OCI-LY1 (cell line): ENCODE data around the gene ADGRG1.

ENCODE experiments used
- H2AFZ ChIP-seq: fragments of 200-600 bp; sonication (generic), shearing (Covaris generic); 2 replicates; pipeline ENCODE4 v1.6.0; 2014; ENCODE audit warnings: antibody characterized with exemption, mild to moderate bottlenecking, low read length
- H3F3A ChIP-seq: fragments of 200-600 bp; sonication (generic), shearing (Covaris generic); 2 replicates; pipeline ENCODE4 v1.6.0; 2014; ENCODE audit warnings: mild to moderate bottlenecking, antibody characterized with exemption, low read length, moderate library complexity; ENCODE audit not compliant: insufficient read depth
- H3K27ac ChIP-seq: fragments of 200-600 bp; sonication (generic); 2 replicates; pipeline ENCODE4 v1.5.1; 2014; ENCODE audit warnings: low read length, mixed run types, mild to moderate bottlenecking, low read depth; ENCODE audit not compliant: poor library complexity, severe bottlenecking
- H3K27me3 ChIP-seq: fragments of 200-600 bp; sonication (generic); 2 replicates; pipeline ENCODE4 v1.6.0; 2014; ENCODE audit warnings: antibody characterized with exemption, mild to moderate bottlenecking, low read length, moderate library complexity; ENCODE audit not compliant: insufficient read depth
- H3K36me3 ChIP-seq: fragments of 200-600 bp; sonication (generic); 2 replicates; pipeline ENCODE4 v1.6.1; 2014; ENCODE audit warnings: mild to moderate bottlenecking, antibody characterized with exemption, low read length, moderate library complexity, mixed read lengths; ENCODE audit not compliant: insufficient read depth
- H3K4me1 ChIP-seq: fragments of 200-600 bp; sonication (generic); 2 replicates; pipeline ENCODE4 v1.5.1; 2014; ENCODE audit warnings: mild to moderate bottlenecking, low read length, moderate library complexity; ENCODE audit not compliant: insufficient read depth, severe bottlenecking
- H3K4me2 ChIP-seq: fragments of 200-600 bp; sonication (generic), shearing (Covaris generic); 2 replicates; pipeline ENCODE4 v1.6.1; 2014; ENCODE audit warnings: low read length
- H3K4me3 ChIP-seq: fragments of 200-600 bp; sonication (generic); 2 replicates; pipeline ENCODE4 v1.5.1; 2014; ENCODE audit warnings: low read length, low read depth, mild to moderate bottlenecking, mixed read lengths; ENCODE audit not compliant: poor library complexity, severe bottlenecking
- H3K79me2 ChIP-seq: fragments of 200-600 bp; shearing (Covaris generic); 2 replicates; pipeline ENCODE4 v1.6.1; 2016; ENCODE audit warnings: mixed run types, low read length, mixed read lengths; ENCODE audit not compliant: insufficient read depth
- H3K9ac ChIP-seq: fragments of 200-600 bp; sonication (generic), shearing (Covaris generic); 2 replicates; pipeline ENCODE4 v1.6.1; 2014; ENCODE audit warnings: mild to moderate bottlenecking, low read length, mixed read lengths
- H3K9me2 ChIP-seq: fragments of 200-600 bp; sonication (generic), shearing (Covaris generic); 2 replicates; pipeline ENCODE4 v1.6.1; 2014; ENCODE audit warnings: low read depth, mild to moderate bottlenecking, low read length, mixed read lengths
- H3K9me3 ChIP-seq: fragments of 200-600 bp; shearing (Covaris generic); 2 replicates; pipeline ENCODE4 v1.6.1; 2014; ENCODE audit warnings: low read length, mixed read lengths
- H4K20me1 ChIP-seq: fragments of 200-600 bp; sonication (generic), shearing (Covaris generic); 2 replicates; pipeline ENCODE4 v1.6.0; 2016; ENCODE audit warnings: mild to moderate bottlenecking, low read length; ENCODE audit not compliant: insufficient read depth
- EZH2 ChIP-seq: fragments of 200-600 bp; sonication (generic), shearing (Covaris generic); IDR thresholded peaks from 2 replicates; pipeline ENCODE4 v1.8.0; 2017; ENCODE audit warnings: borderline replicate concordance, mixed run types, mild to moderate bottlenecking, antibody characterized with exemption, low read length, moderate library complexity, mixed read lengths
- TF ChIP-seq, protein P1 (sequence below): fragments of 200-600 bp; sonication (generic), shearing (Covaris generic); IDR thresholded peaks from 2 replicates; pipeline ENCODE4 v1.5.1; 2017; ENCODE audit warnings: mild to moderate bottlenecking, antibody characterized with exemption, low read length, moderate library complexity, mixed read lengths

The ADGRG1 gene

DNA sequence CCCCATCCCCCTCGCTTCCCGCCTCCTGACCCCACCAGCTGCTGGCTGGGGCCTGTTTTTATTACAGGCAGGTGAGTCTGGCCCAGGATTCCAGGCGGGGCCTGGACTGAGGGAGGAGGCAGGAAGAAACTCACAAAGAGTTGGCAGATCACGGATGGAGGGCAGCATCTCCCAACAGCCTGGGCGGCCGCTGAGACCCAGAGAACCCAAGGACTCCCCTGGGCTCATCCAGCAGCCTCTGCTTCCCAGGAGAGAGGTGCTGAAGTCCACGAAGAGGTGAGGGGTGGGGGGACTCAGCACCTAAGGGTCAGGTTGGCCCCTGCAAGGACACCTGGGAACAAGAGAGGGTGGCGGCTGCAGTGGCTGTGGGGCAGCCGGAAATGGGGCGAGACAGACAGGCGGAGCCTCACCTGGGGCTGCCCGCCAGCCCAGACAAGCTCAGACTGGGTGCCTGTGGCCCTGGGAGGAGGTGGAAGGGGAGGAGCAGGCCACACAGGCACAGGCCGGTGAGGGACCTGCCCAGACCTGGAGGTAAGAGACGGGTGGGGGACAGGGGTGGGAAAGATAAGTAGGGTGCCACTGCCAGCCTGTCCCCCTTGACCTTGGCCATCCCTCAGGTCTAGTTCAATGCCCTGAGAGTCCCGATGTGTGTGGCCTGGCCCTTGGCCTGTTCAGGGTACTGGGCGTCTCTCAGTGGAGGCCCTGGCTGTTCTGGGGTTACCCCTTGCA, 8.7 kb upstream of the ADGRG1 start:
- Histone ChIP-seq H3F3A (no peaks in the 10 kb centered on the region), H3K9ac (no peak overlapping the region), H4K20me1 (no peaks in the 10 kb centered on the region), H3K27me3 (peaks cover 4% of the 10 kb centered on the region; the same call in 1 of the 2 replicates), H3K4me3 (no peak overlapping the region), H3K79me2 (no peaks in the 10 kb centered on the region), H2AFZ (no peak overlapping the region), H3K36me3 (no peaks in the 10 kb centered on the region), H3K27ac (no peak overlapping the region), H3K9me3 (no peaks in the 10 kb centered on the region), H3K4me2 (no peak overlapping the region), H3K9me2 (no peaks in the 10 kb centered on the region), H3K4me1 (no peaks in the 10 kb centered on the region)
- no peak for TF ChIP-seq EZH2
- TF ChIP-seq, protein P1, sequence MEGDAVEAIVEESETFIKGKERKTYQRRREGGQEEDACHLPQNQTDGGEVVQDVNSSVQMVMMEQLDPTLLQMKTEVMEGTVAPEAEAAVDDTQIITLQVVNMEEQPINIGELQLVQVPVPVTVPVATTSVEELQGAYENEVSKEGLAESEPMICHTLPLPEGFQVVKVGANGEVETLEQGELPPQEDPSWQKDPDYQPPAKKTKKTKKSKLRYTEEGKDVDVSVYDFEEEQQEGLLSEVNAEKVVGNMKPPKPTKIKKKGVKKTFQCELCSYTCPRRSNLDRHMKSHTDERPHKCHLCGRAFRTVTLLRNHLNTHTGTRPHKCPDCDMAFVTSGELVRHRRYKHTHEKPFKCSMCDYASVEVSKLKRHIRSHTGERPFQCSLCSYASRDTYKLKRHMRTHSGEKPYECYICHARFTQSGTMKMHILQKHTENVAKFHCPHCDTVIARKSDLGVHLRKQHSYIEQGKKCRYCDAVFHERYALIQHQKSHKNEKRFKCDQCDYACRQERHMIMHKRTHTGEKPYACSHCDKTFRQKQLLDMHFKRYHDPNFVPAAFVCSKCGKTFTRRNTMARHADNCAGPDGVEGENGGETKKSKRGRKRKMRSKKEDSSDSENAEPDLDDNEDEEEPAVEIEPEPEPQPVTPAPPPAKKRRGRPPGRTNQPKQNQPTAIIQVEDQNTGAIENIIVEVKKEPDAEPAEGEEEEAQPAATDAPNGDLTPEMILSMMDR, result no peak

DNA sequence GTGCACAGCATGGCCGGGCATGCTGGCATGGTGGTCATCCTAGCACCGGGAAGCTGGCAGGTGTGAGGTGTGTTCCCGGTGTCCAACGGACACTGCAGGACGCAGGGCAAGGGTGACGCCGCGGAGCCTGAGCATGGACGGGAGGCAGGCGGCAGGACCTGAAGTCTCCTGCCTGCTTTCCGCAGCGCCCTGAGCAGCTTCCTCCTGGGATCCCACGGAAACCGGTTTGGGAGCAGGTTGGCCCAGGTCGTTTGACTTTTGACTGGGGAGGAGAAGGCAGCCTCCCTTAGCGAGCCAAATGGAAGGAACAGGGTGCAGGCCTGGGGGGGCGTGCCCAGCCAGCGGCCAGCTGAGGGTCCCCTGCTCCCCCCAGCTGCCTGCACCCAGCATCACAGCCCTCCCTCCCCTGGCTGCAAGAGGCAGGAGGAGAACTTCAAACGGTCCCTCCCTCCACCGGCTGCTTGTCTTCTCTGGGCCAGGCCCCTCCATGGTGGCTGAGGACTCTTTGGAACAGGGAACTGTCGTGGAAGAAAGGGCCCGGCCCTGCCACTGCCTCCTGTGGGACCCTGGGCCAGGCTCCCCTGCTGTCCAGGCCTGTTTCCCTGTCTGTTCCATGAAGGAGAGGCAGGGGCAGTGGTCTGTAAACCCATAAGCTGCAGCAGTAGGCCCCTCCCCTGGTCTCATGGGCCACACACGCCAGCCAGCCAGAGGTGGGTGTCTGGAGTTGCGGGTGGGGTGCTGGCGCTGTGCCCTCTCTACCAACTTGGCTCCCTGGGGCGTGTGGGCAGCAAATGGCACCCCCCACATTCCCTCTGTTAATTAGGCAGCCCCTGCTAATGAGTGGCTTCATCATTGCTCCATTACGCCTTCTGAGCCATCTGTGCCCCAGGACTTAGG, 7.8 kb upstream of the ADGRG1 start:
- H3K36me3 ChIP-seq, result no peaks in the 10 kb centered on the region
- no peak for TF ChIP-seq EZH2
- TF ChIP-seq, protein P1, result no peak
- H3K27me3 ChIP-seq, result peaks cover 4% of the 10 kb centered on the region; the same call in 1 of the 2 replicates
- H3K9ac ChIP-seq, result no peak overlapping the region
- H4K20me1 ChIP-seq, result no peaks in the 10 kb centered on the region
- no peak overlapping the region for H3K4me3 ChIP-seq
- H3K79me2 ChIP-seq, result no peaks in the 10 kb centered on the region
- H3K9me2 ChIP-seq, result no peaks in the 10 kb centered on the region
- H3K9me3 ChIP-seq, result no peaks in the 10 kb centered on the region
- no peak overlapping the region for H2AFZ ChIP-seq
- H3F3A ChIP-seq, result no peaks in the 10 kb centered on the region
- no peak overlapping the region for H3K27ac ChIP-seq
- H3K4me2 ChIP-seq, result no peak overlapping the region
- no peaks in the 10 kb centered on the region for H3K4me1 ChIP-seq

DNA sequence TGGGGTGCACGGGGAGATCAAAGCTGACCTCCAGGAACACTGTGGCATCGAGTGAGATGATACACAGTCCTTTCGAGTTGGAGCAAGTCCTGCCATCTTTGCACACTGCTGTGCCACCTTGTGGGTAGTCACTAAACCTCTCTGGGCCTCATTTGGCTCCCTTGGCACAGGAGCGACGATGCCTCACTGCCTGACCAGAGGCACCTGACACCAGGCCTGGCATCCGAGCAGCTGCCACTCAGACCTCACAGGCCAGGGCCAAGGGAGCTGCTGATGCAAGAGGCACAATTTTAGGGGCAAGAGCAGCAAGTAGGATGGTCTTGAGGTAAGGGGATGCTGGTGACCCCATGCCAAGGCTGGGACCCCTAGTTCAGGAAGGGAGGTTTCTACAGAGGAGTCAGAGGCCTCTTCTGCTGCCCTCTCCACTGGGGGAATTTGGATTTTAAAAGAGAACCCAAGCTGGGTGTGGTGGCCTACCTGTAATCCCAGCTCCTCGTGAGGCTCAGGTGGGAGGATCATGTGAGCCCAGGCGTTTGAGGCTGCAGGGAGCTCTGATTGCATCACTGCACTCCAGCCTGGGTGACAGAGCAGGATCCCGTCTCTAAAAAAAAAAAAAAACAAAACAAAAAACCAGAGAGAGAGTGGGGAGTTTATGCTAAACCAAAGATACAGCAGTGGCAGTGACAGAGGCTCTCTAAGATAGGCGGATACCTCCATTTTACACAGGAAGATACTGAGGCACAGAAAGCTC, 6.7 kb upstream of the ADGRG1 start:
- Histone ChIP-seq H2AFZ (no peak overlapping the region), H3F3A (no peaks in the 10 kb centered on the region), H3K9me2 (no peaks in the 10 kb centered on the region), H3K36me3 (no peaks in the 10 kb centered on the region), H3K4me1 (no peaks in the 10 kb centered on the region), H3K27ac (no peak overlapping the region), H3K27me3 (peaks cover 4% of the 10 kb centered on the region; the same call in 1 of the 2 replicates), H3K79me2 (no peaks in the 10 kb centered on the region), H3K9ac (no peak overlapping the region), H3K4me3 (no peak overlapping the region), H4K20me1 (no peaks in the 10 kb centered on the region), H3K4me2 (no peak overlapping the region), H3K9me3 (no peaks in the 10 kb centered on the region)
- TF ChIP-seq EZH2, result no peak
- TF ChIP-seq, protein P1, result no peak
